Activated naive CD4-positive, alpha-beta T cell treated with anti-CD3 and anti-CD28 coated beads for 36 hours (primary cell): Measurements from ENCODE around the gene TPD52L1. TPM values are rescaled to one million over a fixed set of nuclear protein-coding genes. Genes with fewer than 3 reads are reported as not detected.

Experiments used
- CTCF ChIA-PET: fragments of 350-600 bp; sonication (Branson Sonifier 250); formaldehyde crosslinking; loops from one replicate; lab custom pipeline; 2021; ENCODE audit warnings: antibody characterized with exemption; lab: Charles Lee
- DNase-seq: peaks from one replicate; pipeline ENCODE4 v3.0.0-alpha.2; 2020
- H3K27ac Mint-ChIP-seq: one replicate; pipeline ENCODE4 v1.8.0; 2021; ENCODE audit warnings: mild to moderate bottlenecking, mixed read lengths
- H3K27me3 Mint-ChIP-seq: one replicate; pipeline ENCODE4 v1.8.0; 2021; ENCODE audit warnings: low read depth, mixed read lengths
- H3K36me3 Mint-ChIP-seq: one replicate; pipeline ENCODE4 v1.8.0; 2021; ENCODE audit warnings: low read depth, mixed read lengths
- H3K4me1 Mint-ChIP-seq: one replicate; pipeline ENCODE4 v1.8.0; 2021; ENCODE audit warnings: low read depth, mixed read lengths
- H3K4me3 Mint-ChIP-seq: one replicate; pipeline ENCODE4 v1.8.0; 2021; ENCODE audit warnings: mild to moderate bottlenecking, moderate library complexity, mixed read lengths
- H3K9me3 Mint-ChIP-seq: one replicate; pipeline ENCODE4 v1.8.0; 2021; ENCODE audit warnings: mixed read lengths
- intact Hi-C: fragments of 100-400 bp; cut with micrococcal nuclease; formaldehyde crosslinking; loops from one replicate; pipeline ENCODE4 v1.15.1; 2023
- total RNA-seq, 2 experiments: library from RNA; stranded (reverse); gene quantifications; one replicate each; pipeline ENCODE4 v1.2.3, GENCODE V29; 2021

Gene TPD52L1
- total RNA-seq, 2 experiments from 2014 or later, result 5.6 to 5.7 TPM

GRCh38 chr6:125188037-125188436 is 34.5 kb downstream of the TPD52L1 start:
- Mint-ChIP-seq H3K36me3 (no peaks in the 10 kb centered on the region), H3K4me1 (peaks cover 2% of the 10 kb centered on the region), H3K27ac (no peak overlapping the region), H3K4me3 (no peak overlapping the region), H3K27me3 (no peaks in the 10 kb centered on the region), H3K9me3 (no peaks in the 10 kb centered on the region)
- DNase-seq, result no peak
- intact Hi-C loops, result no loop called here
- CTCF ChIA-PET, result no interaction called here

DNA sequence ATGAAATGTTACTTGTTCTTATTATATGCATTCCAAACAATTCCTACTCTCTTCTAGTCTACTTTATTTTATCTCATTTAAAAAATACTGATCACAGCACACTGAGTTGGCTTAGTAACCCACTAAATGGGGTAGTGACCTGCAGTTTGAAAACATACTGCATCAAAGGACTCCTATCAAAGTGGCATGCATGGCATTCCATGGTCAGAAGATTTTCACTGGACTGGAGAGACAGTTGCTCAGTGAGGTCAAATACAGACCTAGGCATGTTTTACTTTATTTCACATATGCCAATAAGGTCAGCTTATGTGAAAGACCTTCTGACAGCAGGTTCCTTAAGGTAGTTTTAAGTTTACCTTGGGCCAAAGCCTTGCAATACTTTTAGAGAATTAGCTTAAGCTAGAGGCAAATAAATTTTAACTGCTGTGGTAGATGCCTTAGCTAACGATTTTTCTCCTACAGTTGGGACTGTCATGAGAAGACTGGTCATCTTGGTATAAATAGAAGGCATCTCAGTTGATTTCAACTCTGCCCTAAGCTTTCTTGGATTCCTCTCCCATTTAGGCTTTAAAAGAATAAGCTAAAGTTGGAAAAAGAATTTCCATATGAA is 35.1 kb downstream of the TPD52L1 start:
- Mint-ChIP-seq H3K4me3 (no peak overlapping the region), H3K36me3 (no peaks in the 10 kb centered on the region), H3K27ac (no peak overlapping the region), H3K27me3 (no peaks in the 10 kb centered on the region), H3K4me1 (peaks cover 2% of the 10 kb centered on the region), H3K9me3 (no peaks in the 10 kb centered on the region)
- no peak for DNase-seq
- intact Hi-C loops, result no loop called here
- CTCF ChIA-PET, result no interaction called here

GRCh38 chr6:125189494-125189893 is 35.9 kb downstream of the TPD52L1 start:
- Mint-ChIP-seq H3K27me3 (no peaks in the 10 kb centered on the region), H3K4me1 (peaks cover 2% of the 10 kb centered on the region), H3K4me3 (no peak overlapping the region), H3K27ac (no peak overlapping the region), H3K36me3 (no peaks in the 10 kb centered on the region), H3K9me3 (no peaks in the 10 kb centered on the region)
- intact Hi-C loops, result no loop called here
- no peak for DNase-seq
- CTCF ChIA-PET, result interaction anchor here (0.7 kb wide), 1 partner anchor 112 kb away, joined by 3 read pairs; no protein-coding TSS in a partner anchor

GRCh38 chr6:125190667-125191066 is 37.1 kb downstream of the TPD52L1 start:
- Mint-ChIP-seq H3K36me3 (no peaks in the 10 kb centered on the region), H3K27ac (no peak overlapping the region), H3K27me3 (no peaks in the 10 kb centered on the region), H3K9me3 (no peaks in the 10 kb centered on the region), H3K4me3 (no peak overlapping the region), H3K4me1 (peaks cover 2% of the 10 kb centered on the region)
- CTCF ChIA-PET, result no interaction called here
- intact Hi-C loops, result loop anchor here (5.0 to 10.0 kb wide), 2 partner anchors 87 to 794 kb away; partner anchors contain the start of gene TRMT11
- DNase-seq, result no peak

DNA sequence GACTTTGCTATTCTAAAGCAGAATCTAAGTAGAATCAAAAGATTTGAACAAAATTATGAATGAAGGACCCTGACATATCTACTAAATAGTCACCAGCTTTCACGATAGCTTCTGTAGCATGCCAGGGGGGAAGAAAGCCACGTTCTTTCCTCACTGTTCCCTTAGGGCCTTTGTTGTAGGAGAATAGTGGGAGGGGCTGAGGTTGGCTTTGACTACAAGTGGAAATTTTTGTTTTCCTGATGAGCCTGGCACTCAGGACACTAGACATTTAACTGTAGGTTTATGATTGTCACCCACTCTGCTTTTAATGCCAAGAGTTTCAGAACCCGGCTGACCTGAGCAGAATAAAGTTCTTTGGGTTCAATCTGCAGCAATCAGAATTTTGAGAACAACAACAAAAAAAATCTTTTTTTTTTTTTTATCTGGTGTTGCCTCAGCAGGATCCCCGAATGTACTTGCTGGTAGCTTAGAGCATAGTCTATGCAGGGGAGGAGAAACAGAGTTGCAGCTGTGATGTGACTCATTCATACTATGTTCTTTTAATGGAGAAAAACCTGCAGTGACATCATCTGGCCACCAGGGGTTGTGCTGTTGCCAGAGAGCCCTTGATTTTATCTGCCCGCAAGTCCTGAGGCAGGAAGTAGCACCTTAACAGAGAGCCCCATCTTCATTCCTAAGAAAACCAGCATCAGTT is 38.5 kb downstream of the TPD52L1 start:
- CTCF ChIA-PET, result interaction anchor here (0.6 to 2.7 kb wide), 9 partner anchors 12 to 268 kb away, joined by 3 to 11 read pairs (median 5); partner anchors contain the start of gene TPD52L1
- no peak overlapping the region for H3K4me3 Mint-ChIP-seq
- peaks cover 2% of the 10 kb centered on the region for H3K4me1 Mint-ChIP-seq
- intact Hi-C loops, result loop anchor here (1.0 to 10.0 kb wide), 6 partner anchors 39 to 793 kb away; partner anchors contain the start of genes HDDC2, HEY2, TPD52L1 and TRMT11
- peak; percentile 80 for DNase-seq
- H3K27me3 Mint-ChIP-seq, result no peaks in the 10 kb centered on the region
- no peaks in the 10 kb centered on the region for H3K36me3 Mint-ChIP-seq
- H3K9me3 Mint-ChIP-seq, result no peaks in the 10 kb centered on the region
- no peak overlapping the region for H3K27ac Mint-ChIP-seq

DNA sequence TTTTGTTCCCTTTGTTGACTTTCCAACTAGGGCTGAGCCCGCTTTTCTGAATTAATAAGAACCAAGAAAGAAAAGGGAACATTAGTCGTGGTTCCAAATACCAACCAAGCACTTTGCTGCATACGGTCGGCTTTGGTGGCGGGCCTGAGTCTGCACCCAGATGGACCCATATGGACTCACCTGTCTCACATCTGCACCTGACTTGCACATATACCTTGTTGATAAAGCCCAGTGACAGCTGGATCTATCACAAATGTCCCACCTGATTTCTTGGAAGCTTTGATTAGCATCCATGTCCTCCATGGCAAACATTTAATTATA is 39.0 kb downstream of the TPD52L1 start:
- CTCF ChIA-PET, result interaction anchor here (1.5 to 2.7 kb wide), 4 partner anchors 11 to 39 kb away, joined by 5 to 11 read pairs (median 8); partner anchors contain the start of gene TPD52L1
- H3K27ac Mint-ChIP-seq, result no peak overlapping the region
- intact Hi-C loops, result loop anchor here (1.0 to 10.0 kb wide), 6 partner anchors 39 to 792 kb away; partner anchors contain the start of genes HDDC2, HEY2, TPD52L1 and TRMT11

GRCh38 chr6:125193208-125193607 is 39.6 kb downstream of the TPD52L1 start:
- Mint-ChIP-seq H3K4me1 (peaks cover 2% of the 10 kb centered on the region), H3K4me3 (no peak overlapping the region), H3K9me3 (no peaks in the 10 kb centered on the region), H3K27ac (no peak overlapping the region), H3K36me3 (no peaks in the 10 kb centered on the region), H3K27me3 (no peaks in the 10 kb centered on the region)
- intact Hi-C loops, result loop anchor here (2.0 to 10.0 kb wide), 3 partner anchors 84 to 792 kb away; partner anchors contain the start of genes HEY2 and TRMT11
- CTCF ChIA-PET, result interaction anchor here (0.6 to 2.7 kb wide), 6 partner anchors 8 to 147 kb away, joined by 3 to 11 read pairs (median 6); partner anchors contain the start of gene TPD52L1
- DNase-seq, result no peak

More for the DNA sequence above, 39.0 kb downstream of the TPD52L1 start:
- peaks cover 2% of the 10 kb centered on the region for H3K4me1 Mint-ChIP-seq
- H3K9me3 Mint-ChIP-seq, result no peaks in the 10 kb centered on the region
- no peaks in the 10 kb centered on the region for H3K36me3 Mint-ChIP-seq
- H3K27me3 Mint-ChIP-seq, result no peaks in the 10 kb centered on the region
- no peak for DNase-seq
- no peak overlapping the region for H3K4me3 Mint-ChIP-seq

DNA sequence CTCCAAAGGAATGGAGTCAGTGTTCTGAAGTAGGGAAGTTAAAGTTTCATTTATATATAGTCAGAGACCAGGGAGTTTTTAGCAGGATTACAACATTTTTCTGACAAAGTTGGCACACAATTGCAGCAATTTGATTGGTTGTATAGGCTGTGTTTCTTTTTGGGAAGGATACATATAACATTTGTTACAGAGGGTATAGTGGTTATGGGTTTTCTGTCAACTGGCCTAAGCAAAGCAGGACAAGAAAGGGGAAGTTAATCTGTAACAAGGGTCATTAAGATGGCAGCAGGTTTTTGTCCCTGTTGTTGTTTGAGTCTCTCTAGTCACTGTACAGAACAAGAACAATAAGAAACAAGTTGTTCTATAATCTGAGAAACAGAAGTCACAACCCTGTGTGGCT is 41.4 kb downstream of the TPD52L1 start:
- H3K27ac Mint-ChIP-seq, result no peak overlapping the region
- H3K4me3 Mint-ChIP-seq, result no peak overlapping the region
- CTCF ChIA-PET, result interaction anchor here (1.1 to 1.2 kb wide), 2 partner anchors 9 to 48 kb away, joined by 4 read pairs; no protein-coding TSS in a partner anchor
- H3K36me3 Mint-ChIP-seq, result no peaks in the 10 kb centered on the region
- DNase-seq, result no peak
- H3K9me3 Mint-ChIP-seq, result no peaks in the 10 kb centered on the region
- intact Hi-C loops, result loop anchor here (5.0 to 10.0 kb wide), 2 partner anchors 82 to 790 kb away; partner anchors contain the start of gene TRMT11
- peaks cover 2% of the 10 kb centered on the region for H3K4me1 Mint-ChIP-seq
- H3K27me3 Mint-ChIP-seq, result peaks cover 2% of the 10 kb centered on the region

DNA sequence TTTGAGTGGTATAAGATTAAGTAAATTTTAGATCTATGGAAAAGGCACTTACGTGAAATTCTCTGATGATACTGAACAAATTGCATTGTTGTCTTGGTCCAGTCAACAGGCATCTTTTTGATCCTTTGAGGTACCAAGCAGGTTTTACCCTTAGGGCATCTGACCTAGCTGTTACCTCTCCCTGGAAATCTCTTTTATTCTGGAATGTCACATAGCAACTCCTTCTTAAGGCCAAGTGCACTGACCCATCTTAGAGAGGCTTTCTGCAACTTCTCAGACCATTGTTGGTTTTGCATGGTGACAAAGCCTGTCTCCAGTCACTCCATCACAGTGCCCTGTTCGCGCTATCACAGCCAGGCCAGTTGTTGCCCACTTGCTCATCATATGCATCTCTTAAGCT is 42.0 kb downstream of the TPD52L1 start:
- no peak for DNase-seq
- Mint-ChIP-seq H3K27ac (no peak overlapping the region), H3K4me3 (no peak overlapping the region), H3K4me1 (peaks cover 2% of the 10 kb centered on the region), H3K9me3 (no peaks in the 10 kb centered on the region), H3K36me3 (no peaks in the 10 kb centered on the region), H3K27me3 (peaks cover 2% of the 10 kb centered on the region)
- intact Hi-C loops, result loop anchor here (10.0 kb wide), 1 partner anchor 789 kb away; the partner anchor contains the start of gene TRMT11
- CTCF ChIA-PET, result interaction anchor here (0.9 to 1.3 kb wide), 4 partner anchors 18 to 57 kb away, joined by 3 to 5 read pairs (median 4); partner anchors contain the start of gene TPD52L1

DNA sequence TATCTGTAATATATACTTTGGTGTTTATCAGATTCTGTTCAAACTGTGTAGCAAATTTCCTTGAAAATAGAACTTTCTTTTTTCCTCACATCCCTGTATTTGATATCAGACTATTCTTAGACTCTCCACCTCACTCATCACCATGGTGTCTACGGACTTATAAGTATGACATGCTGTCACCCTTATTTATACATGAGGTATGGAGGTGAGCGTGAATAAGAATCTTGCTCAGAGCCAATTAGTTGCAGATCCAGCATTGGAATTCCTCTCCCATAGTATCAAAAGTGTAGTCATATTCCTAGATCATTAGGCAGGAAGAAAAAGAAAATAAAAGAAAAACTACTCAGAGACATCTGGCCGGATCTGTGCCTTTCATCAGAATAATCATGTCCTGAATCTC is 43.0 kb downstream of the TPD52L1 start:
- H3K27me3 Mint-ChIP-seq, result peaks cover 2% of the 10 kb centered on the region
- H3K9me3 Mint-ChIP-seq, result no peaks in the 10 kb centered on the region
- H3K4me3 Mint-ChIP-seq, result no peak overlapping the region
- H3K27ac Mint-ChIP-seq, result no peak overlapping the region
- intact Hi-C loops, result loop anchor here (10.0 kb wide), 1 partner anchor 788 kb away; the partner anchor contains the start of gene TRMT11
- DNase-seq, result no peak
- CTCF ChIA-PET, result interaction anchor here (0.6 to 1.3 kb wide), 4 partner anchors 9 to 197 kb away, joined by 3 to 5 read pairs (median 3); partner anchors contain the start of gene TPD52L1
- no peaks in the 10 kb centered on the region for H3K36me3 Mint-ChIP-seq
- peaks cover 2% of the 10 kb centered on the region for H3K4me1 Mint-ChIP-seq

DNA sequence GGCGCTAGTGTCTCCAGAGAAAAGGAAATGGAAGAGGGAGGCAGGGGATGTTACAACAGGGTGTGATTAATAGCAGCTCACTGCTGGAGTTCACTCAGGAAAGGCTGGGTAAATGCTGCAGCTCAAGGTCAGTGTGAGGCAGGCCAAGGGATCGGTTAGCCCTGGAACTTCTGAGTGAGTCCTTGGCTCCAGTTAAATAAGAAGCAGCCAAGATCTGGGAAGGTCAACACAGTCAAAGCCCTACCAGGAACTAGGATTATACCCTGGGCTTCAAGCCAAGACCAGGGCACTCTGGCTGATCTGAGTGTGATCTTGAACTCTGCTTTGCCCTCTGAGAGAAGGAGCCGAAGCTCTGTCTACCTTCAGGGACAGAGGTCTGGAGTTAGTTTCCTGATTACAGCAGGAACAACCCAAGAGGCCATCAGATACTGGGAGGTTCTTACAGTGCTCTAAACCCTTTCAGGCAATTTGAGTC is 44.3 kb downstream of the TPD52L1 start:
- Mint-ChIP-seq H3K4me1 (no peaks in the 10 kb centered on the region), H3K4me3 (no peak overlapping the region), H3K27me3 (peaks cover 2% of the 10 kb centered on the region), H3K27ac (no peak overlapping the region), H3K36me3 (no peaks in the 10 kb centered on the region), H3K9me3 (no peaks in the 10 kb centered on the region)
- CTCF ChIA-PET, result no interaction called here
- no peak for DNase-seq
- intact Hi-C loops, result loop anchor here (10.0 kb wide), 1 partner anchor 787 kb away; the partner anchor contains the start of gene TRMT11

- CTCF ChIA-PET, result no interaction called here
- Mint-ChIP-seq H3K4me1 (no peaks in the 10 kb centered on the region), H3K9me3 (no peaks in the 10 kb centered on the region)
These were observed 44.9 kb downstream of the TPD52L1 start for GRCh38 chr6:125198398-125198937.

More at GRCh38 chr6:125198398-125198937, 44.9 kb downstream of the TPD52L1 start:
- no peak overlapping the region for H3K27ac Mint-ChIP-seq
- peaks cover 2% of the 10 kb centered on the region for H3K27me3 Mint-ChIP-seq
- no peak for DNase-seq
- H3K4me3 Mint-ChIP-seq, result no peak overlapping the region
- H3K36me3 Mint-ChIP-seq, result no peaks in the 10 kb centered on the region
- intact Hi-C loops, result loop anchor here (10.0 kb wide), 1 partner anchor 786 kb away; the partner anchor contains the start of gene TRMT11
